NT2/D1 (cell line): ENCODE measurements around the gene PCDHGA7.

Source experiments
- SUZ12 ChIP-seq: IDR thresholded peaks from 2 replicates; pipeline ENCODE4 v1.6.1; 2011; ENCODE audit not compliant: insufficient read length, insufficient read depth; ENCODE audit errors: extremely low read depth
- YY1 ChIP-seq: IDR thresholded peaks from 2 replicates; pipeline ENCODE4 v1.6.1; 2011; ENCODE audit not compliant: insufficient read length, insufficient read depth
- ZNF274 ChIP-seq: IDR thresholded peaks from 2 replicates; pipeline ENCODE4 v1.6.1; 2011; ENCODE audit warnings: mild to moderate bottlenecking, low read depth, low read length

GRCh38 chr5:141360685-141361084 is 21.9 kb upstream of the PCDHGA7 start:
- no peak for TF ChIP-seq ZNF274
- TF ChIP-seq YY1 = no peak
- no peak for TF ChIP-seq SUZ12
